Calu3 (cell line): ENCODE data around the gene SHC2. TPM values are rescaled to one million over a fixed set of nuclear protein-coding genes. Genes with fewer than 3 reads are reported as not detected.
"Not testable (repeated sequence)": the region's sequence is repeated elsewhere in the genome, so short reads cannot be mapped to it uniquely, and the experiment has no call there.

ENCODE experiments used
- BruUV-seq: library from RNA; stranded (reverse); fragments of 400-500 nt; replicated peaks from 2 replicates; lab custom pipeline; 2021; lab: Mats Ljungman, UMichigan
- CTCF ChIA-PET: fragments of 300-600 bp; sonication (Branson Sonifier 250); formaldehyde crosslinking; loops from one replicate; lab custom pipeline; 2022; ENCODE audit warnings: antibody characterized with exemption; lab: Charles Lee
- DNase-seq: peaks from one replicate; pipeline ENCODE4 v3.0.0; 2022
- H3K27ac Mint-ChIP-seq: one replicate; pipeline ENCODE4 v1.8.0; 2022; ENCODE audit warnings: mixed read lengths; ENCODE audit not compliant: unreplicated experiment
- H3K27me3 Mint-ChIP-seq: one replicate; pipeline ENCODE4 v1.8.0; 2022; ENCODE audit warnings: mixed read lengths; ENCODE audit not compliant: unreplicated experiment
- H3K36me3 Mint-ChIP-seq: one replicate; pipeline ENCODE4 v1.8.0; 2022; ENCODE audit warnings: mild to moderate bottlenecking, moderate library complexity, mixed read lengths; ENCODE audit not compliant: insufficient read depth, unreplicated experiment
- H3K4me1 Mint-ChIP-seq: one replicate; pipeline ENCODE4 v1.8.0; 2022; ENCODE audit warnings: mild to moderate bottlenecking, low read depth, mixed read lengths; ENCODE audit not compliant: unreplicated experiment
- H3K4me3 Mint-ChIP-seq: one replicate; pipeline ENCODE4 v1.8.0; 2022; ENCODE audit warnings: mild to moderate bottlenecking, low read depth, moderate library complexity, mixed read lengths; ENCODE audit not compliant: unreplicated experiment
- H3K9me3 Mint-ChIP-seq: one replicate; pipeline ENCODE4 v1.8.0; 2022; ENCODE audit warnings: low read depth, mixed read lengths; ENCODE audit not compliant: unreplicated experiment
- CTCF ChIP-seq: fragments of 200-600 bp; IDR thresholded peaks from one replicate; pipeline ENCODE4 v1.8.0; 2022; ENCODE audit warnings: antibody characterized with exemption; ENCODE audit not compliant: unreplicated experiment
- intact Hi-C: fragments of 100-400 bp; cut with micrococcal nuclease; formaldehyde crosslinking; loops from one replicate; pipeline ENCODE4 v1.10.0; 2022; ENCODE audit not compliant: unreplicated experiment
- total RNA-seq: library from RNA; stranded (reverse); gene quantifications from 2 replicates; pipeline ENCODE4 v1.2.3, GENCODE V29; 2022

The SHC2 gene
- total RNA-seq, 1 experiment from 2014 or later: 8.4 TPM

- DNase-seq: no peak
- Mint-ChIP-seq H3K9me3 (peaks cover 8% of the 10 kb centered on the region), H3K4me1 (peaks cover 6% of the 10 kb centered on the region), H3K36me3 (no peaks in the 10 kb centered on the region), H3K27me3 (no peaks in the 10 kb centered on the region), H3K4me3 (no peak overlapping the region), H3K27ac (no peak overlapping the region)
- CTCF ChIA-PET: no interaction called here
- intact Hi-C loops: no loop called here
- no peak for TF ChIP-seq CTCF
- BruUV-seq: no TSS peak
Observed at GRCh38 chr19:388691-389090, 72.1 kb downstream of the SHC2 start.

GRCh38 chr19:387777-388176 is 73.1 kb downstream of the SHC2 start:
- CTCF ChIA-PET: no interaction called here
- no peak for TF ChIP-seq CTCF
- no peak for DNase-seq
- Mint-ChIP-seq H3K36me3 (no peaks in the 10 kb centered on the region), H3K27me3 (no peaks in the 10 kb centered on the region), H3K9me3 (peaks cover 3% of the 10 kb centered on the region), H3K4me3 (no peak overlapping the region), H3K27ac (no peak overlapping the region), H3K4me1 (peaks cover 6% of the 10 kb centered on the region)
- BruUV-seq: no TSS peak
- intact Hi-C loops: no loop called here

GRCh38 chr19:386632-387301 is 74.1 kb downstream of the SHC2 start:
- H3K27ac Mint-ChIP-seq, H3K27me3 Mint-ChIP-seq, intact Hi-C loops, H3K36me3 Mint-ChIP-seq, CTCF ChIA-PET, H3K9me3 Mint-ChIP-seq, BruUV-seq, H3K4me1 Mint-ChIP-seq, H3K4me3 Mint-ChIP-seq, DNase-seq: not testable (repeated sequence)

- H3K9me3 Mint-ChIP-seq, H3K27me3 Mint-ChIP-seq, H3K4me1 Mint-ChIP-seq, BruUV-seq, DNase-seq, CTCF ChIA-PET, intact Hi-C loops, H3K36me3 Mint-ChIP-seq, H3K4me3 Mint-ChIP-seq, H3K27ac Mint-ChIP-seq: not testable (repeated sequence)
Observed at GRCh38 chr19:386189-386588, 74.6 kb downstream of the SHC2 start.

- BruUV-seq: no TSS peak
- intact Hi-C loops: no loop called here
- no peak for TF ChIP-seq CTCF
Observed at GRCh38 chr19:384799-385169, 76.0 kb downstream of the SHC2 start.

More at GRCh38 chr19:384799-385169, 76.0 kb downstream of the SHC2 start:
- Mint-ChIP-seq H3K4me1 (peaks cover 6% of the 10 kb centered on the region), H3K4me3 (no peak overlapping the region), H3K27me3 (no peaks in the 10 kb centered on the region), H3K9me3 (no peaks in the 10 kb centered on the region), H3K36me3 (no peaks in the 10 kb centered on the region), H3K27ac (no peak overlapping the region)
- DNase-seq: no peak
- CTCF ChIA-PET: no interaction called here
